Mesendoderm (in vitro differentiated cells): ENCODE results near the gene ACBD6.

Experiments used
- DNase-seq: peaks from one replicate; pipeline ENCODE4 v3.0.0; 2013
- H2AK5ac ChIP-seq: 2 replicates; pipeline ENCODE4 v1.6.1; 2013; ENCODE audit warnings: low read length, inconsistent platforms
- H2BK120ac ChIP-seq: 2 replicates; pipeline ENCODE4 v1.6.1; 2013; ENCODE audit warnings: low read depth, mild to moderate bottlenecking, low read length, moderate library complexity, mixed read lengths
- H2BK15ac ChIP-seq: replicated peaks from 2 replicates; pipeline ENCODE4 v1.6.1; 2013; ENCODE audit warnings: low read depth, mild to moderate bottlenecking, moderate library complexity
- H2BK5ac ChIP-seq: 2 replicates; pipeline ENCODE4 v1.6.1; 2013; ENCODE audit warnings: low read length, inconsistent platforms
- H3K18ac ChIP-seq: 2 replicates; pipeline ENCODE4 v1.6.1; 2013; ENCODE audit warnings: mild to moderate bottlenecking, low read length, mixed read lengths
- H3K23ac ChIP-seq: one replicate; pipeline ENCODE4 v1.6.1; 2013; ENCODE audit warnings: low read length
- H3K27ac ChIP-seq: 2 replicates; pipeline ENCODE4 v1.5.1; 2013; ENCODE audit warnings: low read depth, mild to moderate bottlenecking, inconsistent platforms, low read length, moderate library complexity
- H3K27me3 ChIP-seq: 2 replicates; pipeline ENCODE4 v1.6.1; 2013; ENCODE audit warnings: low read length, control low read depth, mild to moderate bottlenecking, inconsistent platforms; ENCODE audit not compliant: insufficient read depth, poor library complexity
- H3K36me3 ChIP-seq: 2 replicates; pipeline ENCODE4 v1.6.1; 2013; ENCODE audit warnings: low read length, inconsistent platforms; ENCODE audit not compliant: control insufficient read depth, insufficient read depth
- H3K4ac ChIP-seq: one replicate; pipeline ENCODE4 v1.6.1; 2013; ENCODE audit warnings: low read depth, mild to moderate bottlenecking, low read length, moderate library complexity
- H3K4me1 ChIP-seq: 2 replicates; pipeline ENCODE4 v1.6.1; 2013; ENCODE audit warnings: low read depth, low read length, inconsistent platforms; ENCODE audit not compliant: control insufficient read depth
- H3K4me2 ChIP-seq: 2 replicates; pipeline ENCODE4 v1.6.1; 2013; ENCODE audit warnings: low read length
- H3K4me3 ChIP-seq: 2 replicates; pipeline ENCODE4 v1.5.1; 2013; ENCODE audit warnings: mild to moderate bottlenecking, low read length
- H3K56ac ChIP-seq: one replicate; pipeline ENCODE4 v1.6.1; 2013; ENCODE audit warnings: low read length
- H3K79me1 ChIP-seq: 2 replicates; pipeline ENCODE4 v1.6.1; 2013; ENCODE audit warnings: low read length, inconsistent platforms
- H3K79me2 ChIP-seq: 2 replicates; pipeline ENCODE4 v1.6.1; 2013; ENCODE audit warnings: mild to moderate bottlenecking, low read length; ENCODE audit not compliant: control insufficient read depth, insufficient read depth
- H3K9ac ChIP-seq: 2 replicates; pipeline ENCODE4 v1.6.1; 2013; ENCODE audit warnings: low read length, inconsistent platforms
- H4K5ac ChIP-seq: one replicate; pipeline ENCODE4 v1.6.1; 2013; ENCODE audit warnings: low read length
- H4K8ac ChIP-seq: one replicate; pipeline ENCODE4 v1.6.1; 2013; ENCODE audit warnings: low read depth, mild to moderate bottlenecking, control low read depth, low read length, moderate library complexity
- WGBS: extraction: QIAGEN DNeasy Blood & Tissue Kit; methylation state at CpG from one replicate; pipeline ENCODE4 v1.1.7; 2013; ENCODE audit warnings: low lambda C conversion rate, missing lambda C conversion rate; ENCODE audit not compliant: insufficient coverage; ENCODE audit errors: extremely low coverage; 5-methylcytosine and 5-hydroxymethylcytosine counted together

Gene ACBD6

DNA sequence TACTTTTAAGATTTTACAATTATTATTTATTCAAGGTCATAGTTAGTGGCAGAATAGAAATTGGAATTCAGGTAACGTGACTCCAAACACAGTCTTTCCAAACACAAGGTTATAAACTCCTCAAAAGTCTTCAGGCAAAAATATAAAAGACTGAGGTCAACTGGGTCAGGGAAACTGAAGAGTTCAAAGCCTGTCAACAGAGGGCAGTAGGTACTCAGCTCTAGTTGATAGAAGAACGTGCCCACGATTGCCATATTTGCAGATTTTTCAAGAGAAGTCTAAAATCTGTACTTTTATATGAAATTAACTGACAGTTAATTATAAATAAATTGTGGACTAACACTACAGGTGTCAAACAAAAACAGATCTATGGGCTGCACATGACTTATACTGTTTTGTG, 137.3 kb downstream of the ACBD6 start:
- Histone ChIP-seq H3K36me3 (no peaks in the 10 kb centered on the region), H2AK5ac (no peak overlapping the region), H3K79me1 (peaks cover 1% of the 10 kb centered on the region), H3K4me1 (no peaks in the 10 kb centered on the region), H3K4me2 (no peak overlapping the region), H3K56ac (no peak overlapping the region), H2BK15ac (no peak overlapping the region), H3K18ac (no peak overlapping the region), H2BK5ac (no peak overlapping the region), H3K23ac (no peak overlapping the region), H4K8ac (no peak overlapping the region), H3K4ac (no peak overlapping the region), H3K27ac (no peak overlapping the region), H3K4me3 (no peak overlapping the region), H3K27me3 (no peaks in the 10 kb centered on the region), H3K9ac (no peak overlapping the region), H3K79me2 (no peaks in the 10 kb centered on the region), H4K5ac (no peak overlapping the region), H2BK120ac (no peak overlapping the region)
- WGBS = no CpG with 5 or more reads among the region's 3 CpGs
- peak; percentile 49 for DNase-seq

DNA sequence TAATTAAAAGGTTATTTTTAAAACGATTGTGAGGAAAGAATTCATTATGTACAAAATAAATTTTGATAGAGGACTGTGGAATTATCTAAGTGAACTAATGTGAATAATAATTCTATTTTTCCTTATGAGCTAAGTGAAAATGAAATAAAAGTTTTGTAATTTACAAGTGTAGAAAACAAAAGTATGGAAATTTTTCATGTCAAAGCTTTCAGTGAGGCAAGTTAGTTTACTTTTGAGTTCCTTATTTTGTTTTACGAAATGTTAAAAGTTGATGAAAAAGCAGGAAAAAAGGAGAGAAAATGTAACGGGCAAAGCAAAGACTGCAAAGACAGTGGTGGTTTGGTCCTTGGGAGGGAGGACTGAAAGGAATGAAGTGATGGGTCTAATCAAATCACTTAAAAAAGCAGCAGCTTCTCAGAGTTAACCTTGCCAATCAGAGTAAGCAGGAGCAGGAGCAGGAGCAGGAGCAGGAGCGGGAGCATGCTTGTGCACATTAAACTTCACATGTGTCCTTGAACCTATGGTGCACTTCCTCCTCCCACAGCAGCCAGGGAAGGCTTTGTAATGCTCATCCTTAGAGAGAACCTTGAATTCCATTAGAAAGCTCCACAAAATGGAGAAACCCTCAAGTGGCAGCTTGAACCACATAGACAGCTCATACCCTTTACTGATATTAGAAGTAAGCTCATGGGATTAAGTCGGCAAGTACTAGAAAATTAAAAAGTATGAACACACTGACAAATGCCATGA, 139.0 kb downstream of the ACBD6 start:
- H3K18ac ChIP-seq = no peak overlapping the region
- no peak overlapping the region for H3K4me2 ChIP-seq
- H2BK5ac ChIP-seq = no peak overlapping the region
- H3K4me1 ChIP-seq = no peaks in the 10 kb centered on the region
- H3K79me2 ChIP-seq = no peaks in the 10 kb centered on the region
- H2AK5ac ChIP-seq = no peak overlapping the region
- no peak overlapping the region for H2BK120ac ChIP-seq
- no peak overlapping the region for H4K8ac ChIP-seq
- no peak overlapping the region for H3K4me3 ChIP-seq
- H3K27me3 ChIP-seq = no peaks in the 10 kb centered on the region
- WGBS = 100% methylated on average over 1 of the region's 5 CpGs
- no peak overlapping the region for H3K9ac ChIP-seq
- peaks cover 1% of the 10 kb centered on the region for H3K79me1 ChIP-seq
- H3K4ac ChIP-seq = no peak overlapping the region
- H2BK15ac ChIP-seq = no peak overlapping the region
- no peak overlapping the region for H3K27ac ChIP-seq
- no peak overlapping the region for H4K5ac ChIP-seq
- no peak overlapping the region for H3K23ac ChIP-seq
- H3K36me3 ChIP-seq = no peaks in the 10 kb centered on the region
- DNase-seq = no peak
- no peak overlapping the region for H3K56ac ChIP-seq

DNA sequence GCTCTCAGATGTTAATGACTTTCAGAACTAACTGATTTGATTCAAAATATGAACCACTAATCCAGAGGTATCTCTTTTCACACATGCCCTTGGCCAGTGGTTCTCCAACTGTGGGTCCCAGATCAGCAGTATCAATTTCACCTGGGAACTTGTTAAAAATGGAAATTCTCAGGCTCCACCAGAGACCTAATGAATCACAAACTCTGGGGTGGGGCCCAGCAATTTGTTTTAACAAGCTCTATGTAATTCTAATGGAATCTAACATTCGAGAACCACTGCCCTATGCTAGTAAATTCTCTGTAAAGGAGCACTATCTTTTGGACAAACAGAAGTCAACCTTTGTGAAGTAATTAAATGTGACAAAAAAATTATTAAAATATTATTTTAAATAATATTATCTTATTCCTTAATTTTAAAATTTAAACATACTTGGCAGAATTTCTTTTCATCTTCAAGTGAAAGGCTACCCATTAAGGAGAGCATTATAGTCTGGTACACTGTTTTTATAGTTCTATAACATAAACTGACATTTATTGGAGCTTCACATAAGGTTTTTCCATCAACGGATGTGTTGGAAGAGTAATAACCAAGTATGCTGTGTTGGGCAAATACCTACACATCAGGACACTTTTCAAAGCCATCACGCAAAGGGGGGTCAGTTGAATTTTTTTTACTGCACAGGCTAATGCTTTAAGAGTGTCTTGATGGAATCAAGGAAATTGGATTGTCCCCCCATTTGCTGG, 141.9 kb downstream of the ACBD6 start:
- Histone ChIP-seq H2AK5ac (no peak overlapping the region), H3K79me1 (peaks cover 1% of the 10 kb centered on the region), H2BK120ac (no peak overlapping the region), H3K4me2 (no peak overlapping the region), H3K18ac (no peak overlapping the region), H3K79me2 (no peaks in the 10 kb centered on the region), H4K5ac (no peak overlapping the region), H3K4me1 (no peaks in the 10 kb centered on the region), H3K27me3 (no peaks in the 10 kb centered on the region), H3K27ac (no peak overlapping the region), H2BK5ac (no peak overlapping the region), H3K4ac (no peak overlapping the region), H3K23ac (no peak overlapping the region), H3K9ac (no peak overlapping the region), H2BK15ac (no peak overlapping the region), H3K36me3 (no peaks in the 10 kb centered on the region), H4K8ac (no peak overlapping the region), H3K4me3 (no peak overlapping the region), H3K56ac (no peak overlapping the region)
- no CpG with 5 or more reads among the region's 3 CpGs for WGBS
- DNase-seq = no peak

DNA sequence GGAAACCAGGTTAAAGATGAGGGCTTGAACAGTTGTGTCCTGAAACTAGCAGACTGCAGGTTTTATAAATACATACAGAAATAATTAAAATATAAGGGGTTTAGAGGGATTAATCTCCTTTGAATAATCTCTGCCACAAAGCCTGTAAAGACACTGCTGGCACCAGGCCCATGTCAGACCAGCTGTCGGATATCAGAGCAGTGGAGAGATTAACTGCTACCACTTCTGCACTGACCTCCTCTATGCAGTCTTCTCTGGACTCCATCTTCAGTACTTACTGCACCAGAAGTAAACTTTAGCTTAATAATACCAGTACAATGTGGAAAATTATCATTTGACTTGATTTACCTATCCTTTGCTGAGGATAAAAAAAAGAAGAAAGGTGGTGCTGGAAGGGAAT, 143.7 kb downstream of the ACBD6 start:
- no peak overlapping the region for H2BK5ac ChIP-seq
- H3K4me3 ChIP-seq = no peak overlapping the region
- H3K27me3 ChIP-seq = no peaks in the 10 kb centered on the region
- H3K27ac ChIP-seq = no peak overlapping the region
- no peak overlapping the region for H2BK15ac ChIP-seq
- peaks cover 1% of the 10 kb centered on the region for H3K79me1 ChIP-seq
- no peak overlapping the region for H3K4me2 ChIP-seq
- H2AK5ac ChIP-seq = no peak overlapping the region
- H3K79me2 ChIP-seq = no peaks in the 10 kb centered on the region
- H3K9ac ChIP-seq = no peak overlapping the region
- DNase-seq = no peak
- H4K8ac ChIP-seq = no peak overlapping the region
- no peak overlapping the region for H2BK120ac ChIP-seq
- H4K5ac ChIP-seq = no peak overlapping the region
- WGBS = no CpG with 5 or more reads among the region's 1 CpG
- no peaks in the 10 kb centered on the region for H3K36me3 ChIP-seq
- no peak overlapping the region for H3K23ac ChIP-seq
- H3K56ac ChIP-seq = no peak overlapping the region
- H3K4ac ChIP-seq = no peak overlapping the region
- H3K4me1 ChIP-seq = no peaks in the 10 kb centered on the region
- H3K18ac ChIP-seq = no peak overlapping the region

DNA sequence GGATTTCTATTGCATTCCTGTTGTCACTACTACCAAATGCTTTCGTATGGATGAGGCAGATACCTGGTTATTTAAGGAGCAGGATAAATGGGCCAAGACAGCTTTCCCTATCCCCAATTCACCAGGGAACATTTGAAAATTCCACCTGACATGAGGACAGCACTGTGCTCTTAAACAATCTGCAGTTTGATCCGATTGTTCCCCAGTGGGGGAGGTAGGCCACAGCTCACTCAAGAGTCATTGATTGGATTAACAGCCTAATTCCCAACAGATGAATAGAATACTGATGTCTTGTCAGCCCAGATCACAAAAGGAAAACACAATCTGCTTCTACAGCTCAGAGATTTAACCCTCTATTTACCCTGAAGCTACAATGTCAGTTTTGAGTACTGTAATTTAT, 148.4 kb downstream of the ACBD6 start:
- H3K56ac ChIP-seq = no peak overlapping the region
- H3K79me1 ChIP-seq = no peaks in the 10 kb centered on the region
- H2AK5ac ChIP-seq = no peak overlapping the region
- H3K27me3 ChIP-seq = no peaks in the 10 kb centered on the region
- no peak overlapping the region for H3K4me2 ChIP-seq
- H3K4me1 ChIP-seq = no peaks in the 10 kb centered on the region
- H3K9ac ChIP-seq = no peak overlapping the region
- no peak overlapping the region for H3K27ac ChIP-seq
- H4K5ac ChIP-seq = no peak overlapping the region
- H3K36me3 ChIP-seq = no peaks in the 10 kb centered on the region
- no CpG with 5 or more reads among the region's 2 CpGs for WGBS
- H3K4me3 ChIP-seq = no peak overlapping the region
- H3K79me2 ChIP-seq = no peaks in the 10 kb centered on the region
- peak; percentile 90 for DNase-seq
- no peak overlapping the region for H3K4ac ChIP-seq
- H3K23ac ChIP-seq = no peak overlapping the region
- no peak overlapping the region for H4K8ac ChIP-seq
- no peak overlapping the region for H2BK120ac ChIP-seq
- no peak overlapping the region for H2BK5ac ChIP-seq
- no peak overlapping the region for H2BK15ac ChIP-seq
- no peak overlapping the region for H3K18ac ChIP-seq
